Neural progenitor cell (in vitro differentiated cells): ENCODE data around the gene IGSF8. TPM values are rescaled to one million over a fixed set of nuclear protein-coding genes. Genes with fewer than 3 reads are reported as not detected.

Experiments
- DNase-seq: peaks from one replicate; pipeline ENCODE4 v3.0.0-alpha.2; 2016; ENCODE audit warnings: low spot score
- H2AFZ ChIP-seq: fragments of 200-600 bp; sonication (generic); replicated peaks from 2 replicates; pipeline ENCODE4 v1.6.1; 2016; ENCODE audit warnings: antibody characterized with exemption
- H3F3A ChIP-seq: fragments of 200-600 bp; sonication (generic); 2 replicates; pipeline ENCODE4 v1.6.1; 2016; ENCODE audit warnings: antibody characterized with exemption, low read depth
- H3K27ac ChIP-seq: fragments of 200-600 bp; sonication (generic); 2 replicates; pipeline ENCODE4 v1.5.1; 2016; ENCODE audit warnings: mild to moderate bottlenecking
- H3K27me3 ChIP-seq: fragments of 200-600 bp; sonication (generic); 2 replicates; pipeline ENCODE4 v1.6.1; 2016; ENCODE audit warnings: mild to moderate bottlenecking, moderate library complexity
- H3K36me3 ChIP-seq: fragments of 200-600 bp; sonication (generic); 2 replicates; pipeline ENCODE4 v1.5.1; 2016
- H3K4me1 ChIP-seq: fragments of 200-600 bp; sonication (generic); 2 replicates; pipeline ENCODE4 v1.6.1; 2016; ENCODE audit warnings: mixed run types
- H3K4me2 ChIP-seq: fragments of 200-600 bp; sonication (generic); 2 replicates; pipeline ENCODE4 v1.6.1; 2016
- H3K4me3 ChIP-seq: fragments of 200-600 bp; sonication (generic); 2 replicates; pipeline ENCODE4 v1.5.1; 2016
- H3K79me2 ChIP-seq: fragments of 200-600 bp; sonication (generic); 2 replicates; pipeline ENCODE4 v1.6.1; 2016; ENCODE audit warnings: low read depth
- H3K9ac ChIP-seq: fragments of 200-600 bp; sonication (generic); 2 replicates; pipeline ENCODE4 v1.6.1; 2016
- H3K9me3 ChIP-seq: fragments of 200-600 bp; sonication (generic); 2 replicates; pipeline ENCODE4 v1.5.1; 2016; ENCODE audit warnings: low read depth
- H4K20me1 ChIP-seq: fragments of 200-600 bp; sonication (generic); 2 replicates; pipeline ENCODE4 v1.6.1; 2016; ENCODE audit warnings: low read depth
- H3K27ac Mint-ChIP-seq: 3 replicates; pipeline ENCODE4 v1.8.0; 2021; ENCODE audit warnings: mixed read lengths
- H3K27me3 Mint-ChIP-seq: 2 replicates; pipeline ENCODE4 v1.8.0; 2022; ENCODE audit warnings: low read depth, mild to moderate bottlenecking, inconsistent platforms, moderate library complexity, mixed read lengths; ENCODE audit not compliant: insufficient read depth
- H3K36me3 Mint-ChIP-seq: 3 replicates; pipeline ENCODE4 v1.8.0; 2021; ENCODE audit warnings: mixed read lengths
- H3K4me1 Mint-ChIP-seq: 3 replicates; pipeline ENCODE4 v1.8.0; 2021; ENCODE audit warnings: mixed read lengths
- H3K4me3 Mint-ChIP-seq: 3 replicates; pipeline ENCODE4 v1.8.0; 2021; ENCODE audit warnings: mild to moderate bottlenecking, moderate library complexity, mixed read lengths
- H3K9me3 Mint-ChIP-seq: 3 replicates; pipeline ENCODE4 v1.8.0; 2020; ENCODE audit warnings: mixed read lengths
- CTCF ChIP-seq: fragments of 200-600 bp; sonication (generic); IDR thresholded peaks from 2 replicates; pipeline ENCODE4 v1.5.1; 2017; ENCODE audit warnings: antibody characterized with exemption, mild to moderate bottlenecking
- EZH2 ChIP-seq: fragments of 200-600 bp; sonication (generic); IDR thresholded peaks from 2 replicates; pipeline ENCODE4 v1.6.1; 2017; ENCODE audit warnings: antibody characterized with exemption, mild to moderate bottlenecking, moderate library complexity
- EZH2phosphoT487 ChIP-seq: fragments of 200-600 bp; sonication (generic); IDR thresholded peaks from 2 replicates; pipeline ENCODE4 v1.6.1; 2017; ENCODE audit warnings: antibody characterized with exemption
- total RNA-seq: library from RNA; depleted of rRNA; stranded (reverse); fragments of >200 nt; gene quantifications from 2 replicates; pipeline ENCODE4 v1.2.3, GENCODE V29; 2015; ENCODE audit warnings: low replicate concordance

Gene IGSF8
- total RNA-seq, 1 donor from 2014 or later: 9.4 TPM

- Histone ChIP-seq H3K9ac (no peak overlapping the region), H4K20me1 (no peaks in the 10 kb centered on the region), H3K27me3 (no peaks in the 10 kb centered on the region), H3F3A (peaks cover 32% of the 10 kb centered on the region), H3K4me3 (no peak overlapping the region), H3K27ac (no peak overlapping the region), H2AFZ (no peak overlapping the region), H3K9me3 (no peaks in the 10 kb centered on the region), H3K79me2 (no peaks in the 10 kb centered on the region), H3K4me1 (peaks cover 13% of the 10 kb centered on the region), H3K36me3 (no peaks in the 10 kb centered on the region), H3K4me2 (no peak overlapping the region)
- H3K27ac Mint-ChIP-seq: peak overlapping the region; percentile 70
- peaks cover 11% of the 10 kb centered on the region for H3K4me1 Mint-ChIP-seq
- DNase-seq: peak; percentile 18
- peaks cover 3% of the 10 kb centered on the region for H3K27me3 Mint-ChIP-seq
- H3K36me3 Mint-ChIP-seq: peaks cover 21% of the 10 kb centered on the region
- TF ChIP-seq EZH2phosphoT487: no peak
- TF ChIP-seq EZH2: no peak
- TF ChIP-seq CTCF: no peak
- H3K9me3 Mint-ChIP-seq: peaks cover 3% of the 10 kb centered on the region
- no peak overlapping the region for H3K4me3 Mint-ChIP-seq
Observed at GRCh38 chr1:160144921-160145320, 46.5 kb upstream of the IGSF8 start.

- H3K27me3 ChIP-seq: no peaks in the 10 kb centered on the region
- TF ChIP-seq EZH2 (no peak), EZH2phosphoT487 (no peak), CTCF (no peak)
- H3K79me2 ChIP-seq: no peaks in the 10 kb centered on the region
- H3K9ac ChIP-seq: no peak overlapping the region
- Mint-ChIP-seq H3K4me1 (peaks cover 11% of the 10 kb centered on the region), H3K9me3 (peaks cover 3% of the 10 kb centered on the region), H3K27me3 (peaks cover 3% of the 10 kb centered on the region), H3K36me3 (peaks cover 33% of the 10 kb centered on the region), H3K27ac (no peak overlapping the region), H3K4me3 (no peak overlapping the region)
- peak overlapping the region; percentile 61 for H3K27ac ChIP-seq
- H3K4me1 ChIP-seq: peaks cover 13% of the 10 kb centered on the region
- H4K20me1 ChIP-seq: no peaks in the 10 kb centered on the region
- H3K4me3 ChIP-seq: no peak overlapping the region
- no peak overlapping the region for H3K4me2 ChIP-seq
- H3F3A ChIP-seq: peaks cover 33% of the 10 kb centered on the region
- no peak for DNase-seq
- no peaks in the 10 kb centered on the region for H3K36me3 ChIP-seq
- no peaks in the 10 kb centered on the region for H3K9me3 ChIP-seq
- no peak overlapping the region for H2AFZ ChIP-seq
Observed at GRCh38 chr1:160143695-160144094, 45.3 kb upstream of the IGSF8 start.

GRCh38 chr1:160139840-160140239 is 41.4 kb upstream of the IGSF8 start:
- Histone ChIP-seq H3K27me3 (no peaks in the 10 kb centered on the region), H3K27ac (no peak overlapping the region), H3F3A (peaks cover 26% of the 10 kb centered on the region), H3K36me3 (no peaks in the 10 kb centered on the region), H3K9ac (no peak overlapping the region), H3K4me2 (no peak overlapping the region), H2AFZ (no peak overlapping the region), H3K79me2 (no peaks in the 10 kb centered on the region), H3K4me3 (no peak overlapping the region), H3K4me1 (peaks cover 5% of the 10 kb centered on the region), H3K9me3 (no peaks in the 10 kb centered on the region), H4K20me1 (no peaks in the 10 kb centered on the region)
- H3K9me3 Mint-ChIP-seq: peaks cover 2% of the 10 kb centered on the region
- H3K27ac Mint-ChIP-seq: no peak overlapping the region
- peaks cover 10% of the 10 kb centered on the region for H3K27me3 Mint-ChIP-seq
- H3K36me3 Mint-ChIP-seq: peaks cover 59% of the 10 kb centered on the region
- DNase-seq: no peak
- peaks cover 6% of the 10 kb centered on the region for H3K4me1 Mint-ChIP-seq
- no peak overlapping the region for H3K4me3 Mint-ChIP-seq
- no peak for TF ChIP-seq CTCF
- no peak for TF ChIP-seq EZH2
- no peak for TF ChIP-seq EZH2phosphoT487
